Inferior parietal cortex (tissue), 1 donor: Measurements from ENCODE around the gene PCDHGA4.
A peak's percentile ranks its signal among the peaks of the same experiment; 100 is the strongest.
"Not testable (repeated sequence)": the region's sequence is repeated elsewhere in the genome, so short reads cannot be mapped to it uniquely, and the experiment has no call there.

Experiments used
- DNase-seq: peaks from one replicate; pipeline ENCODE4 v3.0.0-alpha.2; 2016; ENCODE audit errors: extremely low spot score

PCDHGA4 gene

DNA sequence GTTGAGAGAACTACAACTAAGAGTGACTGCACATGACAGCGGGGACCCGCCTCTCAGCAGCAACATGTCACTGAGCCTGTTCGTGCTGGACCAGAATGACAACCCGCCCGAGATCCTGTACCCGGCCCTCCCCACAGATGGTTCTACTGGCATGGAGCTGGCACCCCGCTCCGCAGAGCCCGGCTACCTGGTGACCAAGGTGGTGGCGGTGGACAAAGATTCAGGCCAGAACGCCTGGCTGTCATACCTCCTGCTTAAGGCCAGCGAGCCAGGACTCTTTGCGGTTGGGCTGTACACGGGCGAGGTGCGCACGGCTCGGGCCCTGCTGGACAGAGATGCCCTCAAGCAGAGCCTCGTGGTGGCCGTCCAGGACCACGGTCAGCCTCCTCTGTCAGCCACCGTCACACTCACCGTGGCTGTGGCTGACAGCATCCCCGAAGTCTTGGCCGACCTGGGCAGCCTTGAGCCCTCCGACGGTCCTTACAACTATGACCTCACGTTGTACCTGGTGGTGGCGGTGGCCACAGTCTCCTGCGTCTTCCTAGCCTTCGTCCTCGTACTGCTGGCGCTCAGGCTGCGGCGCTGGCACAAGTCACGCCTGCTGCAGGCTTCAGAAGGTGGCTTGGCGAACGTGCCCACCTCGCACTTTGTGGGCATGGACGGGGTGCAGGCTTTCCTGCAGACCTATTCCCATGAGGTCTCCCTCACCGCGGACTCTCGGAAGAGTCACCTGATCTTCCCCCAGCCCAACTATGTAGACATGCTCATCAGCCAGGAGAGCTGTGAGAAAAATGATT lies 29.8 kb downstream of the PCDHGA4 start:
- DNase-seq = no peak

DNA sequence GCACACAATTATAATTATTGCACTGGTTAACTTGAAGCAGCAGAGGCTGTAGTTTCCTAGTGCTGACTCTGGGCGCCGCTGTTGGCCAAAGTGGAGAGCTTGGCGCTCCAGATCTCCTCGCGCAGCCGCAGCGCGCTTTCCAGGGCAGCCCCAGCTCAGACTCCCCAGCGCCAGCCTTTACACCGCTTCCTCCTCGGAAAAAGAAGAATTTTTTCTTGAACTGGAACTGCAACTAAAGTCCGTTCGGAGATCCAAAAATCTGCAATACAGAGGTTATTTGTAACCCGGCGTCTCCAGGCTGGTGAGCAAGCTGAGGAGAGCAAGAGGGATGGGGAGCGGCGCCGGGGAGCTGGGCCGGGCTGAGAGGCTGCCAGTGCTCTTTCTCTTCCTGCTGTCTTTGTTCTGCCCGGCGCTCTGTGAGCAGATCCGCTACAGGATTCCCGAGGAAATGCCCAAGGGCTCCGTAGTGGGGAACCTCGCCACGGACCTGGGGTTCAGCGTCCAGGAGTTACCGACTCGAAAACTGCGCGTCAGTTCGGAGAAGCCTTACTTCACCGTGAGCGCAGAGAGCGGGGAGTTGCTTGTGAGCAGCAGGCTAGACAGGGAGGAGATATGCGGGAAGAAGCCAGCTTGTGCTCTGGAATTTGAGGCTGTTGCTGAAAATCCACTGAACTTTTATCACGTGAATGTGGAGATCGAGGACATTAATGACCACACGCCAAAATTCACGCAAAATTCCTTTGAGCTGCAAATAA lies 32.9 kb downstream of the PCDHGA4 start, which contains the start of gene PCDHGB4:
Gene PCDHGB4 (plus strand): TSS at position 142 of the 755 bp plus-strand sequence. CDS start 187 bp downstream, at position 329.
- DNase-seq = not testable (repeated sequence)

DNA sequence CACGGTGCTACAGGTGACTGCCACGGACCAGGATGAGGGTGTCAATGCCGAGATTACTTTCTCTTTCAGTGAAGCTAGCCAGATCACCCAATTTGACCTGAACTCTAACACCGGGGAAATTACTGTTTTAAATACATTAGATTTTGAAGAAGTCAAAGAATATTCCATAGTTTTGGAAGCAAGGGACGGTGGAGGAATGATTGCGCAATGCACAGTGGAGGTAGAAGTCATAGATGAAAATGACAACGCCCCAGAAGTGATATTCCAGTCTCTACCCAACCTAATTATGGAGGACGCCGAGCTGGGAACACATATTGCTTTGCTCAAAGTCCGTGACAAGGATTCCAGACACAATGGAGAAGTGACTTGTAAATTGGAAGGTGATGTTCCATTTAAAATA lies 33.8 kb downstream of the PCDHGA4 start:
- no peak for DNase-seq

DNA sequence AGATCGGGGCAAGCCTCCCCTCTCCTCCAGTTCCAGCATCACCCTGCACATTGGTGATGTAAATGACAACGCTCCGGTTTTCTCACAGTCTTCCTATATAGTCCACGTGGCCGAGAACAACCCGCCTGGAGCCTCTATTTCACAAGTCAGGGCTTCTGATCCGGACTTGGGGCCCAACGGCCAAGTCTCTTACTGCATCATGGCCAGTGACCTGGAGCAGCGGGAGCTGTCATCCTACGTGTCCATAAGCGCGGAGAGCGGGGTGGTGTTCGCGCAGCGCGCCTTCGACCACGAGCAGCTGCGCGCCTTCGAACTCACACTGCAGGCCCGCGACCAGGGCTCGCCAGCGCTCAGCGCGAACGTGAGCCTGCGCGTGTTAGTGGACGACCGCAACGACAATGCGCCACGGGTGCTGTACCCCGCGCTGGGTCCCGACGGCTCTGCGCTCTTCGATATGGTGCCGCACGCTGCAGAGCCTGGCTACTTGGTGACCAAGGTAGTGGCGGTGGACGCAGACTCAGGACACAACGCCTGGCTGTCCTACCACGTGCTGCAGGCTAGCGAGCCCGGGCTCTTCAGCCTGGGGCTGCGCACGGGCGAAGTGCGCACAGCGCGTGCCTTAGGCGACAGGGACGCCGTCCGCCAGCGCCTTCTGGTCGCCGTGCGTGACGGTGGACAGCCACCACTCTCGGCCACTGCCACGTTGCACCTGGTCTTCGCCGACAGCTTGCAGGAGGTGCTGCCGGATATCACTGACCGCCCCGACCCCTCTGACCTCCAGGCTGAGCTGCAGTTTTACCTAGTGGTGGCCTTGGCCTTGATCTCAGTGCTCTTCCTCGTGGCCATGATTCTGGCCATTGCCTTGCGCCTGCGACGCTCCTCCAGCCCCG lies 34.6 kb downstream of the PCDHGA4 start:
- no peak for DNase-seq

DNA sequence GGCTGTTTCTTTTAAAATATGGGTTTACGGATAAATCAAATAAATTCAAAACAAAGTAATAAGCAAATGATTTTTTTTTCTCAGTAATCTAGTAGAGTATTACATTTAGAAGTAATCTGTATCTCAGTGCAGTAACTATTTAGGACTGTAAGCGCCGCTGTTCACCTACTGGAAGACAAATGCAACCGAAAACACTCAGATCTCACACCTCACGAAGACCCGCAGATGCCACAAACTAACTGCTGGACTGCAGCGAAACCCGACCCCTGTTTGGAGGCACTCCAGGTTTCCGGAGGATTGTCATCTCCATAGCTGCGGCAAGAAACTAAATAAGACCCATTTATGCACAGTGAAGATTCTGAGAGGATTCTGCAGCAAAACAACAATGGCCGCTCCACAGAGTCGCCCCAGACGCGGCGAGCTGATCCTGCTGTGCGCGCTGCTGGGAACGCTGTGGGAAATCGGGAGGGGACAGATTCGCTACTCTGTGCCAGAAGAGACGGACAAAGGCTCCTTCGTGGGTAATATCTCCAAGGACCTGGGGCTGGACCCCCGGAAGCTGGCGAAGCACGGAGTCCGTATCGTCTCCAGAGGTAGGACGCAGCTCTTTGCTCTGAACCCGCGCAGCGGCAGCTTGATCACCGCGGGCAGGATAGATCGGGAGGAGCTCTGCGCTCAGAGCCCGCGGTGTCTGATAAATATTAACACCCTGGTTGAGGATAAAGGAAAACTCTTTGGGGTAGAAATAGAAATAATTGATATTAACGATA lies 37.8 kb downstream of the PCDHGA4 start, which contains the start of gene PCDHGA8:
Gene PCDHGA8 (plus strand): TSS at position 205 of the 770 bp plus-strand sequence. CDS start 181 bp downstream, at position 386.
- no peak for DNase-seq

DNA sequence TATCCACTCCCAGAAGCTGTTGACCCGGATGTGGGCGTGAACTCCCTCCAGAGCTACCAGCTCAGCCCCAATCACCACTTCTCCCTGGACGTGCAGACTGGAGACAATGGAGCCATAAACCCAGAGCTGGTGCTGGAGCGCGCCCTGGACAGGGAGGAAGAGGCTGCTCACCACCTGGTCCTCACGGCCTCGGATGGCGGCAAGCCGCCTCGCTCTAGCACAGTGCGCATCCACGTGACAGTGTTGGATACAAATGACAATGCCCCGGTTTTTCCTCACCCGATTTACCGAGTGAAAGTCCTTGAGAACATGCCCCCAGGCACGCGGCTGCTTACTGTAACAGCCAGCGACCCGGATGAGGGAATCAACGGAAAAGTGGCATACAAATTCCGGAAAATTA lies 38.4 kb downstream of the PCDHGA4 start:
- DNase-seq = no peak

DNA sequence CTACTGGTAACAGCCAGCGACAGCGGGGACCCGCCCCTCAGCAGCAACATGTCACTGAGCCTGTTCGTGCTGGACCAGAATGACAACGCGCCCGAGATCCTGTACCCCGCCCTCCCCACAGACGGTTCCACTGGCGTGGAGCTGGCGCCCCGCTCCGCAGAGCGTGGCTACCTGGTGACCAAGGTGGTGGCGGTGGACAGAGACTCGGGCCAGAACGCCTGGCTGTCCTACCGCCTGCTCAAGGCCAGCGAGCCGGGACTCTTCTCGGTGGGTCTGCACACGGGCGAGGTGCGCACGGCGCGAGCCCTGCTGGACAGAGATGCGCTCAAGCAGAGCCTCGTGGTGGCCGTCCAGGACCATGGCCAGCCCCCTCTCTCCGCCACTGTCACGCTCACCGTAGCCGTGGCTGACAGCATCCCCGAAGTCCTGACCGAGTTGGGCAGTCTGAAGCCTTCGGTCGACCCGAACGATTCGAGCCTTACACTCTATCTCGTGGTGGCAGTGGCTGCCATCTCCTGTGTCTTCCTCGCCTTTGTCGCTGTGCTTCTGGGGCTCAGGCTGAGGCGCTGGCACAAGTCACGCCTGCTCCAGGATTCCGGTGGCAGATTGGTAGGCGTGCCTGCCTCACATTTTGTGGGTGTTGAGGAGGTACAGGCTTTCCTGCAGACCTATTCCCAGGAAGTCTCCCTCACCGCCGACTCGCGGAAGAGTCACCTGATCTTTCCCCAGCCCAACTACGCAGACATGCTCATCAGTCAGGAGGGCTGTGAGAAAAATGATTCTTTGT lies 39.8 kb downstream of the PCDHGA4 start:
- not testable (repeated sequence) for DNase-seq

DNA sequence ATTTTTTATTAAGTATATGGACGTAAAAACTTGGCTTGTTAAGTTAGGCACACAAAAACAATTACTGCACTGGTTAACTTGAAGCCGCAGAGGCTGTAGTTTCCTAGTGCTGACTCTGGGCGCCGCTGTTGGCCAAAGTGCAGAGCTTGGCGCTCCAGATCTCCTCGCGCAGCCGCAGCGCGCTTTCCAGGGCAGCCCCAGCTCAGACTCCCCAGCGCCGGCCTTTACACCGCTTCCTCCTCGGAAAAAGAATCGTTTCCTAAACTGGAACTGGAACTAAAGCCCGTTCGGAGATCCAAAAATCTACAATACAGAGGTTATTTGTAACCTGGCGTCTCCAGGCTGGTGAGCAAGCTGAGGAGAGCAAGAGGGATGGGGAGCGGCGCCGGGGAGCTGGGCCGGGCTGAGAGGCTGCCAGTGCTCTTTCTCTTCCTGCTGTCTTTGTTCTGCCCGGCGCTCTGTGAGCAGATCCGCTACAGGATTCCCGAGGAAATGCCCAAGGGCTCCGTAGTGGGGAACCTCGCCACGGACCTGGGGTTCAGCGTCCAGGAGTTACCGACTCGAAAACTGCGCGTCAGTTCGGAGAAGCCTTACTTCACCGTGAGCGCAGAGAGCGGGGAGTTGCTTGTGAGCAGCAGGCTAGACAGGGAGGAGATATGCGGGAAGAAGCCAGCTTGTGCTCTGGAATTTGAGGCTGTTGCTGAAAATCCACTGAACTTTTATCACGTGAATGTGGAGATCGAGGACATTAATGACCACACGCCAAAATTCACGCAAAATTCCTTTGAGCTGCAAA lies 43.1 kb downstream of the PCDHGA4 start, which contains the start of gene PCDHGB5:
Gene PCDHGB5 (plus strand): TSS at position 192 of the 796 bp plus-strand sequence. CDS start 181 bp downstream, at position 373.
- not testable (repeated sequence) for DNase-seq

DNA sequence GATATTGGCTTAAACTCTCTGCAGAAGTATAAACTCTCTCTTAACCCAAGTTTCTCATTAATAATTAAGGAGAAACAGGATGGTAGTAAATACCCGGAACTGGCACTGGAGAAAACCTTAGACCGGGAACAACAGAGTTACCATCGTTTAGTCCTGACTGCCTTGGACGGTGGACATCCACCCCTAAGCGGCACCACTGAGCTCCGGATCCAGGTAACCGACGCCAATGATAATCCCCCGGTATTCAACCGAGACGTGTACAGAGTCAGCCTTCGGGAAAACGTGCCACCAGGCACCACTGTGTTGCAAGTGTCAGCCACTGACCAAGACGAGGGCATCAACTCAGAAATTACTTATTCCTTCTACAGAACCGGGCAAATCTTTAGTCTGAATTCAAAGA lies 43.8 kb downstream of the PCDHGA4 start:
- no peak for DNase-seq

DNA sequence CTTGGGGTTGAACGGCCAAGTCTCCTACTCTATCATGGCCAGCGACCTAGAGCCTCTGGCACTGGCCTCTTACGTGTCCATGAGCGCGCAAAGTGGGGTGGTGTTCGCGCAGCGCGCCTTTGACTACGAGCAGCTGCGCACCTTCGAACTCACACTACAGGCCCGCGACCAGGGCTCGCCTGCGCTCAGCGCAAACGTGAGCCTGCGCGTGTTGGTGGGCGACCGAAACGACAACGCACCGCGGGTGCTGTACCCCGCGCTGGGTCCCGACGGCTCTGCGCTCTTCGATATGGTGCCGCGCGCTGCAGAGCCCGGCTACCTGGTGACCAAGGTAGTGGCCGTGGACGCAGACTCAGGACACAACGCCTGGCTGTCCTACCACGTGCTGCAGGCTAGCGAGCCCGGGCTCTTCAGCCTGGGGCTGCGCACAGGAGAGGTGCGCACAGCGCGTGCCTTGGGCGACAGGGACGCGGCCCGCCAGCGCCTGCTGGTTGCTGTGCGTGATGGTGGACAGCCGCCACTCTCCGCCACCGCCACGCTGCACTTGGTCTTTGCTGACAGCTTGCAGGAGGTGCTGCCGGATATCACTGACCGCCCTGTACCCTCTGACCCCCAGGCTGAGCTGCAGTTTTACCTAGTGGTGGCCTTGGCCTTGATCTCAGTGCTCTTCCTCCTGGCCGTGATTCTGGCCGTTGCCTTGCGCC lies 44.9 kb downstream of the PCDHGA4 start:
- no peak for DNase-seq

DNA sequence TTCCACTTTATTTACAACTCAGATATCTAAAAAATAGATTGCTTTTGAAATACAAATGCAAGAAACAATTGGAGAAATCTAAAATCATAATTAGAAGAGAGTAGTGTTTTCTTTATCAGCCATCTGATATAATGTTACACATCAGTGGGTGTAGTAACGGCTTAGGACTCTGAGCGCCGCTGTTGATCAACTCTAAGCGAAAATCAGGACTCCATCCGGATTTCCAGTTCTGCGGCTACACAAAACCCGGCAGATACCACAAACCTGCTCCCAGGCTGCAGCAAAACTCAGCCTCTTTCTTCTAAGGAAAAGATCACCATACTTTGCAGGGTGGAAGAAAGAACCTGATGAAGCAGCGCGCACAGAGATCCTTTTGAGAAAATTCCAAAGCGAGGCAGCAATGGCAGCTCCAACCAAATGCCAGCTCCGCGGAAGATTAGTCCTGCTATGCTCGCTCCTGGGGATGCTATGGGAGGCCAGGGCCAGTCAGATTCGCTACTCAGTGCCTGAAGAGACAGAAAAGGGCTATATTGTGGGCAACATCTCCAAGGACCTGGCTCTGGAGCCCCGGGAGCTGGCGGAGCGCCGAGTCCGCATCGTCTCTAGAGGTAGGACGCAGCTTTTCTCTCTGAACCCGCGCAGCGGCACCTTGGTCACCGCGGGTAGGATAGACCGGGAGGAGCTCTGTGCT lies 47.9 kb downstream of the PCDHGA4 start, which contains the start of gene PCDHGA9:
Gene PCDHGA9 (plus strand): TSS at position 226 of the 691 bp plus-strand sequence. CDS start 175 bp downstream, at position 401.
- peak; percentile 31 for DNase-seq

DNA sequence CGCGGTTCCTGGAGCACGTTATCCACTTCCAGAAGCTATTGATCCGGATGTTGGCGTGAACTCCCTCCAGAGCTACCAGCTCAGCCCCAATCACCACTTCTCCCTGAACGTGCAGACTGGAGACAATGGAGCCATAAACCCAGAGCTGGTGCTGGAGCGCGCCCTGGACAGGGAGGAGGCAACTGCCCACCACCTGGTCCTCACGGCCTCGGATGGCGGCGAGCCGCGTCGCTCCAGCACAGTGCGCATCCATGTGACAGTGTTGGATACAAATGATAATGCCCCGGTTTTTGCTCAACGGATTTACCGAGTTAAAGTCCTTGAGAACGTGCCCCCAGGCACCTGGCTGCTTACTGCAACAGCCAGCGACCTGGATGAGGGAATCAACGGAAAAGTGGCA lies 48.6 kb downstream of the PCDHGA4 start:
- DNase-seq = no peak
